ENCODE results near the gene MAP1B.

MAP1B gene

DNA sequence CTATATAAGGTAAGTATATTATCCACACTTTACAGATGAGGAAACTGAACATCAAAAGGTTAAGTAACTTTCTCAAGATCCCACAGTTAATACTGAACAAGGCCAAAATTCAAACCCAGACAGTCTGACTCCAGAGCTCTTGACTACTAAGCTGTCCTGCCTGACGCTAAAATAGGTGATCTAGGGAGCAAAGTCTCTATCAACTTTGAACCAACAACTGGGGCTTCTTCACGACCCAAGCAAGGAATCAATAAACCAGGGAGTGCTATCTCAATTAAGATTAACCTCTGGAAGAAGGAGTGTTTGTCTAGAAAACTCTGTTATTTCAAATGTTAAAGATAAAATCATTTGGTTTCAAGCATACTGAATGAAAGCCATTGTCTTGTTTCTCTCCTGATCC lies 148.4 kb downstream of the MAP1B start:
- Histone ChIP-seq H3K27me3 (ENCODE audit: control insufficient read depth, insufficient read depth, low read length) (no peaks in the 10 kb centered on the region), H3K9me3 (ENCODE audit: control insufficient read depth, low read length) (no peaks in the 10 kb centered on the region), H3K4me1 (ENCODE audit: control insufficient read depth, insufficient read depth, low read length) (peaks cover 5% of the 10 kb centered on the region), H3K9ac (ENCODE audit: low read length) (no peak overlapping the region), H3K36me3 (ENCODE audit: control insufficient read depth, insufficient read depth, low read length) (no peaks in the 10 kb centered on the region), H3K4me3 (ENCODE audit: low read length) (no peak overlapping the region)

DNA sequence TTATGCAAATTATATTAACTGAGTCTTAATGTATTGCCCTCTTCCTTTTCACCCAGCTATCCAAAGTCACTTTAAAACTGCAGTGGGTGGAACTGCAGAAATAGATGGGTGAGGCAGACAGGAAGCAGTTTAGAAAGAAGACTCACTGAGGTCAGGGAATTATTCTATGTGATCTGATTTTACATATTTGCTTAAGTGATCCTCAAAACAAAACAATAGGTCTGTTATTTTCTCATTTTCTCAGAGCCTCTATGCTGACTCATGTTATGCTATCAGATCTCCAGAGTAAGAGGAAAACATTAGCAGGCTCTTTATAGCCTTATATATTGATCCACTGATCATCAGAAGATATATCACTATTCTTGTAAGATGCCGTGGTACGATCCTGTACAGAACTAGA lies 149.3 kb downstream of the MAP1B start:
- Histone ChIP-seq H3K4me1 (ENCODE audit: control insufficient read depth, insufficient read depth, low read length) (peaks cover 5% of the 10 kb centered on the region), H3K27me3 (ENCODE audit: control insufficient read depth, insufficient read depth, low read length) (no peaks in the 10 kb centered on the region)

More for the DNA sequence above, 149.3 kb downstream of the MAP1B start:
- H3K36me3 ChIP-seq (ENCODE audit: control insufficient read depth, insufficient read depth, low read length): no peaks in the 10 kb centered on the region
- H3K9ac ChIP-seq (ENCODE audit: low read length): no peak overlapping the region
- H3K4me3 ChIP-seq (ENCODE audit: low read length): no peak overlapping the region
- no peaks in the 10 kb centered on the region for H3K9me3 ChIP-seq (ENCODE audit: control insufficient read depth, low read length)
